GM12878 (cell line): Measurements from ENCODE around the gene ZNF775. TPM values are rescaled to one million over a fixed set of nuclear protein-coding genes. Genes with fewer than 3 reads are reported as not detected.
A peak's percentile ranks its signal among the peaks of the same experiment; 100 is the strongest.

Experiments used
- BCL3 ChIP-seq: IDR thresholded peaks from 2 replicates; pipeline ENCODE4 v1.6.1; 2011; ENCODE audit warnings: borderline replicate concordance, low read depth, mild to moderate bottlenecking, moderate library complexity, low read length; ENCODE audit not compliant: insufficient read depth, poor library complexity, severe bottlenecking
- BHLHE40 ChIP-seq, 2 experiments: fragments of 450-650 bp in 1 of 2; IDR thresholded peaks; 2 replicates each; pipeline ENCODE4 v1.6.1; 2011 to 2017; ENCODE audit warnings: low read depth in 2 of 2, borderline replicate concordance in 1 of 2, improper control_type of control experiment in 1 of 2, low read length in 1 of 2, mild to moderate bottlenecking in 1 of 2
- PRDM15 ChIP-seq: fragments of 450-650 bp; formaldehyde crosslinking; IDR thresholded peaks from 2 replicates; pipeline ENCODE4 v1.4.0; 2020; ENCODE audit warnings: mild to moderate bottlenecking, moderate library complexity
- ZBTB40 ChIP-seq: fragments of 450-650 bp; IDR thresholded peaks from 2 replicates; pipeline ENCODE4 v1.6.1; 2016; ENCODE audit warnings: mild to moderate bottlenecking, moderate library complexity, borderline replicate concordance
- ZNF384 ChIP-seq: IDR thresholded peaks from 2 replicates; pipeline ENCODE4 v1.6.1; 2012; ENCODE audit warnings: low read depth, mild to moderate bottlenecking, low read length, improper control_type of control experiment, borderline replicate concordance
- polyA plus RNA-seq, 11 experiments: library from polyadenylated mRNA; depleted of rRNA in 4 of 11; unstranded in 6 of 11; stranded (reverse) in 5 of 11; fragments of >200 nt; fragmentation: Nextera tagmentation in 4 of 11; fragmentation: Illumina TruSeq in 1 of 11; extraction: Ambion mirVana in 4 of 11; extraction: Trizol in 1 of 11; gene quantifications; 1 replicate in 1 of 11; 2 replicates in 10 of 11; pipeline versions ENCODE4 v1.2.1 to v1.2.3, GENCODE V29; 2011 to 2016; ENCODE audit warnings: inconsistent platforms in 2 of 11, missing spikeins in 2 of 11, low read depth in 1 of 11
- total RNA-seq, 4 experiments: library from RNA; depleted of rRNA in 3 of 4; stranded (reverse); fragments of >200 nt in 3 of 4; fragmentation: Illumina TruSeq in 1 of 4; extraction: Trizol in 1 of 4; gene quantifications; 2 replicates each; pipeline versions ENCODE4 v1.2.1 to v1.2.3, GENCODE V29; 2013 to 2021

ZNF775 gene
- total and polyA plus RNA-seq, 10 of the 15 experiments (the other 5 are each of a cell fraction or from before 2014, with no cell fraction given) = 0.05 to 14.3 (median 2.1) TPM

GRCh38 chr7:150378853-150379440 is at the start of gene ZNF775 (continued):
- TF ChIP-seq ZBTB40 (no peak), BCL3 (peak; percentile 10), PRDM15 (CRISPR knock-in tag) (no peak), BHLHE40 (IDR thresholded peaks at IDR 0.05; ENCODE audit: borderline replicate concordance in 1 of 2, low read depth in 2 of 2, low read length in 1 of 2) (peak in 1 of 2 experiments; percentile 52; a peak in 1 of 4 replicates), ZNF384 (no peak)
